ENCODE measurements around the gene KCNH3.
"Not testable (repeated sequence)": the region's sequence is repeated elsewhere in the genome, so short reads cannot be mapped to it uniquely, and the experiment has no call there.

Gene KCNH3

DNA sequence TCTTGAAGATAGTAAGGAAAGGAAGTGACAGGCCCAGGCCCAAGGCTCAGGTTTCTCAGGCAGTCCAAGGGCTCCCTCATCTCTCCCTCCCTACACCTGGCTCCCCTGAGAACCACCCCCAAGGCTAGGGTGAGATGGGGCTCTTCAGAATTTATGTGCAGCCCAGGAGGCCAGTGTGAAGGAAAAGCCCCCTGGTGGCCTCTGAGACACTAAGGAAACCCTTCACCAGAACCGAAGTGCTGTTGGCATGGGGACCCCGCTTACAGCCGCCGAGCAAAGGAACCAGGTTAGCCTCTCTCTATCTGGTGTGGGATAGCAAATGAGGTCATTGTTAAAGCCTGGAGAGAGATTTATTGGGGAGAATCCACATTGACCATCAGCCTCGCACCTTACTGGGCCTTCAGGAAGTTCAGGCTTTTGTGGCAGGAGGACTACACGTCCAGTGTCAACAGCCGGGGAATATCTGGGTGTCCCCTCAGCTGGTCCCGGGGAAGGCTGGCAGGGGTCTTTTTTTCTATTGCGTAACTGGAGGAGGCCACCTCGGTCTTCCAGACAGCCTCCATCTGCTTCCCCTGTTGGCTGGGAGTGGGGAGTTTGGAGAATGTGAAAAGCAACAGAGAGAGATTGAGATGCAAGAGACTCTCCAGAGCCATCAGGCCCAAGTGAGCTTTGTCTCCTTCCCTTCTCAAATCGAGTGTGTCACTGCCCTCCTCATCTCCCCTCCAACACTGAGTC lies 48.5 kb downstream of the KCNH3 start:
- no peak for DNase-seq (ENCODE audit: low read depth, low spot score)

DNA sequence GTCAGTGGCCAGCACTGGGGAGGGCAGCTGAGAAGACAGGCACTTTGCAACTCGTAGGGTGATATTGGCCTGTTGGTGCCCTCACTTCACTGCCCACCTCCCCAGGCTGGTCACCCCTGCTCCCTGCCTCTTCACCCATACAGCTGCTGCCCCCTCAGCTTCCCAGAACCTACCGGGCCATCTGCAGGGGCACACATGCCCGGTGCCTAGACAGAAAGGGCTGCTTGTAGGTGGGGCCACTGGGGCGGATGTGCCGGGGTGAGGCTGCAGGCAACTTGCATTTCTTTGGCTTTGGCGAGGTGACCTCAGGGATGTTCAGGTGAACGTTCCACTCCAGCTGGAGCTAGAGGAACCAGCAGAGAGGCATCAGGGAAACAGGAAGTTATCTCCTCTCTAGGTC lies 49.5 kb downstream of the KCNH3 start:
- no peak for DNase-seq (ENCODE audit: low read depth, low spot score)

DNA sequence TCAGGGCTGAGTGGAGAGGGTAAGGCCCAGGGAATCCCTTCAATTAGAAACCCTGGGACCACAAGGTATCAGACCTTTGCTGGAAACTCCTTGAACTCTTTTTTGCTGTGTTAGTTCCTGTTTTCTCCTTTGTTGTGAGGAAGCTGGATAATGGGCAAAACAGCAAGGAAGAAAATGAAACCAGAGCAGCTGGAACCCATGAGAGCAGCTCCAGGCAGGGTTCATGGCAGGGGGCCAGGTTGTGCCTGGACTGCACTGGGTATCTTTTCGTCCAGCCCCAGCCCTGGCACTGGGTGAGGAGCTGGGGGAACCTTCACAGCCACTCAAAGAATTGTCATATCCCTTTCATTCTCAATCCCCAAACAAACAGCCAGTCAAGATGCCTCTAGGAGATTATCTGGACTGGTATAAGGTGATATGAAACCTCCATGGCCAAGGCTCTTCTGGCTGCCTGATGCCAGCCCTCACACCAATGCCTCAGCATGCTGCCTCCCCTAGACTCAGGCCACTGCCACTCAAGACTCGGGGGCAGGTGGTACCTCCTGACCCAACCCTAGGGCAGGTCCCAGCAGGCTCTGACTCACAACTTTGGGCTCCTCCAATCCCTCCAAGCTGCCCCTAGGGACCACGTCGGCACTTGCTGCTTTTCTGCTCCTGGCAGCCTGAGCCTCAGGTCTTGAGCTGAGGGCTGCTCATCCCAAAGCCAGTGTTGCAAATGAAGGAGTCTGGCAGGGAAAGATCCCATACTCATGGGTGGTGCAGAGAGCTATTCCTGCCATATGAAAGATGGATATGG lies 50.1 kb downstream of the KCNH3 start:
- no peak for DNase-seq (ENCODE audit: low read depth, low spot score)

DNA sequence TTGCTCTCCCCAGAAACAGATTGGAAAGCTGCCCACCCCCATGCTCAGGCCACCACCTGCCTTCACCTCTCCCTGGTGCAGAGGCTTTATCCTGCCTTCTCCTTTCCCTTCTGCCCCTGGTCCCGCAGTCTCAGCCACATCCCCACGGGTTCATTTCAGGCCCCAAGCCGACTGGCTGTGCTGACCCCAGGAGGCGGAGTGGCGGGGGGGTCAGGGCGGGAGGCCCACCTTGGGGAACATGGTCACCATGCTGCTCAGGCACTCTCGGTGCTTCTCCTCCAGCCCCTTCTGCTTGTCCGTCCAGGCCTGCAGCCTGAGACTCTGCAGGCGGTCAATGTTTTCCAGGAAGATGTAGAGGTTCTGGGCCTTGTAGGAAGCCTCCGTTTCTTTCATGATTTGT lies 59.7 kb downstream of the KCNH3 start:
- no peak for DNase-seq (ENCODE audit: low read depth, low spot score)

DNA sequence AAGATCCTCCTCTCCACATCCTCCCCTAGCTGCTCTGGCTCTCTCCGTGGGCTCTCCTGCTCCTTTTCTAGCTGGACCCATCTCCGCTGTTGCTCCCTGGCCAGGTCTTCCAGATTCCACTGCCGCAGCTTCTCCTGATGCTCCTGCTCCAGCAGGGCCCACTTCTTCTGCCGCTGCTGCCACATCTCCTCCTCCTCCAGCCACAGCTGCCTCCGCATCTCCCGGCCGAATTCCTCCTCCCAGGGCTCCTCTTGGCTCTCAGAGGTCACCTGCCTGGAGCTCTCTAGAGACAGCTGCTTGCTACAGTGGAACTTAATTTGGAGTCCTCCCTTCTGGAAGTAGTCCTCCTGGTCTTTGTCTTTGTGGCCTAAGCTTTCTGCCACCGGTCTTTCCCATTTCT lies 61.1 kb downstream of the KCNH3 start:
- no peak for DNase-seq (ENCODE audit: low read depth, low spot score)

DNA sequence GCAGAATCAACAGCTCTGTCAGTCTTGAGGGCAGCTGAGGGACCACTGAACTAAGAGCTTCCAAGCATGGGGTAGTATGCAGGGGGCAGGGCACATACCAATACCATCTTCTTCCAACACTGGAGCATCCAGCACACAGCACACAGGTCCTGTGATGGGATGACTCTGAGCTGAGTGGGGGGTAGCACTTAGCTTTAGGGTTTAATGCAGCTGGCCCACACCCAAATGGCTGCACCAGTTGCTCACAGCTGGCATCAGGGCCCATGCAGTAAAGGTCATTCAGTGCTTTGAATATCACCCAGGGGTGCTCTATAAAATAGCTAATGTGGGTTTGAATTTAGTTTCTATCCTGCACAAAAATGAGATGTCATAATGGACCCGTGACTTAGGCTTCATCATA lies 64.9 kb downstream of the KCNH3 start:
- no peak for DNase-seq (ENCODE audit: low read depth, low spot score)

DNA sequence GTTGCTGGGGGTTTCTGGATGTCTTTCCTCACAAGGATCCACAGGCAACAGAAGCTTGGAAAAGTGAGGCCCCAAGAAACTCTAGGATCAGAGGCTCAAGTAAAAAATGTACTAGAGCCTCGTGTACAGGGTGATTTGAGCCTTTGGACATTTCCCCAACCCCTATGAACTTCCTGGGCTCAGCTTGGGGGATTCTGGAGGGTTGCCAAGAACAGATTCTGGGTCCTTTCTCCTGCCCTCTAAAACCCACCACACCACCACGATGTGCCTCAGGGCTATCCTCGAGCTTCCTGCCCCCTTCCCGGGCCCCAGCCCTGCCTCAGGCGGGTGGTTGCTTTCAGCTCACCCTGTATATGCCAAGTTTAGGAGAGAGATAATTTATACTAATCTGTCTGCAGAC lies 66.0 kb downstream of the KCNH3 start:
- no peak for DNase-seq (ENCODE audit: low read depth, low spot score)

DNA sequence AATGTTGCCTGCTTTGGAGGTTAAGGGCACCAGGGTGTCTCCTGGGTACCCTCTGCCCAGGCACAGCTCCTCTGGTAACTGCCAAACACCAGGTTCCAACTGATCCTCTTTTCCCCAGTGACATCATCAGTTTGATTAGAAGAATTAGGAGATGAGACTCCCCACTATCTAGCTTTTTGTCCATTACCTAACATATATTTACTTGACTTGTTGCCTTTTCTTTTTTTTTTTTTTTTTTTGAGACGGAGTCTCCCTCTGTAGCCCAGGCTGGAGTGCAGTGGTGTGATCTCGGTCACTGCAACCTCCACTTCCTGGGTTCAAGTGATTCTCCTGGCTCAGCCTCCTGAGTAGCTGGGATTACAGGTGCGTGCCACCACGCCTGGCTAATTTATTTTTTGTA lies 66.7 kb downstream of the KCNH3 start, which contains the start of gene FAM186B:
FAM186B (minus strand) TSS at position 101 of the 400 bp plus-strand sequence. CDS start 162 bp downstream, outside the sequence.
- DNase-seq (ENCODE audit: low read depth, low spot score), result not testable (repeated sequence)

Measured in astrocyte of the hippocampus (primary cell).